Suppressor macrophage treated with lipopolysaccharide for 4 hours (primary cell): ENCODE results near the gene SH2D3A.

ENCODE experiments used
- DNase-seq: peaks from one replicate; pipeline ENCODE4 v3.0.0-alpha.2; 2020

The SH2D3A gene

GRCh38 chr19:6736917-6737283 is 30.3 kb downstream of the SH2D3A start:
- DNase-seq, result no peak

DNA sequence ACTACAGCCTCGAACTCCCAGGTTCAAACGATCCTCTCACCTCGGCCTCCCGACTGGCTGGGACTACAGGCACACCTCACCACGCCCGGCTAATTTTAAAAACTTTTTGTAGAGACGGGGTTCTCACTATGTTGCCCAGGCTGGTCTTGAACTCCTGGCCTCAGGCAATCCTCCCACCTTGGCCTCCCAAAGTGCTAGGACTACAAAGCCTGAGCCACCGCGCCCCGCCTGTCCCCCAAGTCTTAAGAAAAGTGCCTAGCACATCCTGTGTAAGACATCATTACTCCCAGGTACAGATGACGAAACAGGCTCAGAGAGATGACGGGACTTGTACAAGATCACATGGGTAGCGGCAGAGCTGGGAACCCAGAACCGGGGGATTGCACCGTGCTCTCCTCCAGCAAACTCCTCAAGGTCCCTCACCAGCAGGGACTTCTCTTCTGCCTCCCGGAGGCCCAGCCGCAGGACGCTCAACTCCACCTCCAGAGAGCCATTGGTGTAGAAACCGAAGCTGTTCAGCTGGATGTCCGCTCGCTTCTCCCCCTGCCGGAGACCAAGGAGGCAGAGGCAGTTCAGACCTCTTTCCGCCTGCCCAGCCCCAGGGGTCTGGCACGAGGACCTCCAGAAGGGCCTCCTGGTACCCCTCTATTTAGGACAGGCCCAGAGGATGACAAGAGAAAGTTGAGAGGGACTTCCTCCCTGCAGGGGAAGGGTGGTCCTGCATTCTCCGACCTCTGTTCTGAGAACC is 30.9 kb downstream of the SH2D3A start:
- peak; percentile 92 for DNase-seq

DNA sequence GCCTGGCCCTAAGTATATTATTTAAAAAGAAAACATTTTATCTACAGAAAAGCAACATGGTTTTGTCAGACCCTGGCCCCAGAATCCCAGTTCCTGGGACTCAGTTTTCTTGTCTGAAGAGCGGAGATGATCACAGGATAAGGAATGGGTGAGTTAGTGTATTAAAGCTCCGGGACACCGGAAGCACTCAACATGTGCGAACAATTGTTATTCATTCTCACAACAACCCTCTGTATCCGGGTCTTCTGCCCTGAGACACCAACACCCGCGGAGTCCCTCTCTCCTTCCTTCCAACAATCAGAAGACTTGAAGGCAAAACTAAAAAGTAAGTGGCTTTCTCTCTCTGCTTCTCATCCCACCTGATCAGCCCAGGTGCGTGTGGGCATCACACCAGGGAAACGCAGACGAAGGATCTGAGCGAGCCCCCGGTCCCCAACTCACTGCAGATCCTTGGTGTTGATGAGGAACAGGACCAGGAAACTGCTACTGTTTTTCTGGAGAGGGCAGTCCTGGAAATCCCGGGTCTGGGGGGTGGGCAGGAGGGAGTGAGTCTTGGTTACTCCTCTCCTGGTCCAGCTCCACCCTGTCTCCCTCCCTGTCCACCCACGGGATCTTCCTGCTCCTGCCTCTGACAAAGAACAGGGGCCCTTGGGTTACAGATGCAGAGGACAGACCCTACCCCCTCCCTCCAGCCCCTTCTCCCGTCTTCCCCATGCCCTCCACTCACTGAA is 31.9 kb downstream of the SH2D3A start:
- no peak for DNase-seq

DNA sequence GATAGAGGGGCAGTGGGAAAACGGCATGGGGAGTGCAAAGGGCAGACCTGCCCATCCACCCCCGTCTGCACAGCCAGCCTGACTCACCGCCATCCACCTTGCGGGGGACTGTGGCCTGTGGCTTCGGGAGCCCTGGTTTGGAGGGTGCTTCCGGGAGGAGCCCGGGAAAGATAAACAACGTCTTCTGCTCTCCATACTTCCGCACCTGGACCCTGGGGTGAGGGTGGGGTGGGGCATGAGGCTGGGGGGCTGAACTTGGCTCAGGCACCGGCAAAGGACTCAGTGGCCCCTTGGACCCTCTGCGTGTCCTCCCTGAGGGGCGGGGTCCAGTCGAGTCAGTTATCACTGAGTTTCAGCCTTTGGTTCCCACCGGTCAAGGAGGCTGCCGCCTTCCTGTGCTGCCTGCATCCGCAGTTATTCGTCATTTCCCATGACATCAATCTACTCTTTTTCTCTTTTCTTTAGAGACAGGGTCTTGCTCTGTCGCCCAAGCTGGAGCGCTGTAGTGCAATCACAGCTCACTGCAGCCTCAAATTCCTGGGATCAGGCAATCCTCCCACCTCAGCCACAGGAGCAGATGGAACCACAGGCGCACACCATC is 33.0 kb downstream of the SH2D3A start:
- DNase-seq, result no peak

DNA sequence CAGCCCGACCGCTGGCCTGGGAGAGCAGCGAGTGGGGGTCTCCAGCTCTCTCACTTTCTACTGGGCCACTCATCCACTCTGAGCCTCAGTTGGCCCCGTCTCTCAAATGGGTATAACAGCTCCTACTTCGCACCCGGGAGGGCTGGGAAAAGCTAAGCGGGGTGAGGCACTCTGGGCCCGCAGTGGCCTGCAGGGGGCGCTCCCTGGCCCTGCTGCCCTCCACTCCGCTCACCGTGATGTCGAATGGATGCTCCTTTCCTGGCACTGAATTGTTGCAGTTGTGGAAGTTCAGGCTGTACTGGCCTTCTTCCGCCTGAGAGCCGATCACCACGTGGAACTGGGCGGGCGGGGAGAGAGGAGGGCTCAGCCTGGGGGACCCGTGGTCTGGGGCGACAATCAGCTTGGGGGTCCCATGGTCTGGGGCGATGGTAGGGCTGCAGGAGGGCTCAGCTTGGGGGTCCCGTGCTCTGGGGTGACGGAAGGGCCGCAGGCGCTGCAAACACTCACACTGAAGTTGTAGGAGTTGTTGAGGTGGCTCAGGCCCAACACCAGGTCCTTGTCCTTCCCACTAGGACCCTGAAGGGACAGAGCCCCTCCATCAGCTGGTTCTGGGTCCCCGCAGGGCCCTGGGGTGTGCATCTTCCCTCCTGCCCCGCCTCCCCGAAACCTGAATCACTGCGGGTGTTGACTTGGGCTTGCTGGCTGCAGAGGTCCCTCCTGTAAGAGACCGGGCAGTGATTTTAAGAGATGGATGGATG is 33.7 kb downstream of the SH2D3A start:
- DNase-seq, result no peak

DNA sequence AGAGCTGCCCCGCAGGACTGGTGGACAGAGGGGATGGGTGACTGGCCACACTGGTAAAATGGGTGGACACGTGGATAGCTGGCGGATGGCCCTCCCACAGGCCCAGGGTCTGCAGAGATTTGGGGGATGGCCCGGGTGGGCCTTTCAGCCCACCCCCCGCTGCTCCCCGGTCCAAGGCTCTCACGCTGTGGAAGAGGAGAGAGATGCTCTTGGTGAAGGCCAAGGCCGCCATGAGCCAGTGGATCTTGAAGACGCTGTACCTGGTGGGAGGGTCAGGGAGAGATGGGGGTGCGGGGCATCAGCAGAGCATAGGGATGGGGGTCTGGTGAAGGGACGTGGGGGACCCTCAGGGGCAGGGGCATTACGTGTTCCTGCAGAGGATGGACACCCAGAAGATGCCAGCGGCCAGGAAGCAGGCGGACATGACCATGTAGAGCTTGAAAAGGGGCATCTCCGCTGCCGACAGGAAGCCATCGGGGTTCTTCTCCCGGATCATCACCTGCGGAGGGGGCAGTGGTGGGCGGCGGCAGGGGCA is 34.4 kb downstream of the SH2D3A start:
- no peak for DNase-seq

DNA sequence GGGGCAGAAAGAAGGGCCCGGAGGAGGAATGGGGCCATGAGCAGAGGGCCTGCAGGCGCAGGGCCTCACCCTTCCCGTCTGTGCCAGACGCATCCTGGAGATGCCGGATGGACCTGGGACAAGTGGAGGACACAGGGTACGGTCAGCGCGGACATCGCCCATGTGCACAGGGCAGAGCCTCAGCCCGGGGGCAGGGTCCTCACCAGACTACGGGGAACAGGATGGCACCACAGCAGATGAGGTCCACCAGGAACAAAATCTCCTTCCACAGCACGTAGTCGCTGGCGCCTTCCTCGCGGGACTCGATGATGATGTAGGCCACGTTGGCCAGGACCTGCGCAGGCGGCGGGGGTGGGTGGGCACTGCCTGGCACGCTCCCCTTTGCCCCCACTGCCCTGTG is 35.4 kb downstream of the SH2D3A start:
- DNase-seq, result no peak

DNA sequence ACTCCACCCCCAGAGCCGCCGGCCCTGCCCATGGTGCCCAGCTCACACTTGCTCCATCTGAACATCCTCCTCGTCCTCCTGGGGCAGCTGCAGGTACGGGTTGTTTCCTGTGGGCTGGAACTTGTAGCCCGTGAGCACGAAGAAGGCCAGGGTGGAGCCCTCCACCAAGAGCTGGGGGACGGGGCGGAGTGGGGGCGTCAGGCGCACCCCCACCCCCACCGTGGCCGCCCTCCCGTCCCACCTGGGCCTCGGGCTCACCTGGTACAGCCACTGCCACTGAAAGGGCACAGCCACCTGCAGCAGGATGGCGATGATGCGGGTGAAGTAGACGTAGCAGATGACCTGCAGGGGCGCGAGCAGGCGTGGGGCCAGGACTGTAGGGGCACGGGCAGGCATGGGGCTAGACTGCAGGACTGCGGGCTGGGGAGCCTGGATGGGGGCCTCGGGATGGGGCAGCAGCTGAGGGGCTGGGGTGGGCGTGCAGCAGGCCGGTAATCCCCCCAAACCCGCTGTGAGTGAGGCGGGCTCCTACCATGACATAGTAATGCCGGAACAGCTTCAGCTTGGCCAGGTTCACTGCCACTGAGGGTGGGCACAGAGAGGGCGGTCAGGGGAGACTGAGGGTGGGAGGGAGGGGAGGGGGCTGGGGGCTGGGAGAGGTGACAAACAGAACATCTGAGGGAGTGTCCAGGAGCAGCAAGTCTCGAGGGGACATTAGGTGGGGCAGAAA is 36.1 kb downstream of the SH2D3A start:
- DNase-seq, result no peak

DNA sequence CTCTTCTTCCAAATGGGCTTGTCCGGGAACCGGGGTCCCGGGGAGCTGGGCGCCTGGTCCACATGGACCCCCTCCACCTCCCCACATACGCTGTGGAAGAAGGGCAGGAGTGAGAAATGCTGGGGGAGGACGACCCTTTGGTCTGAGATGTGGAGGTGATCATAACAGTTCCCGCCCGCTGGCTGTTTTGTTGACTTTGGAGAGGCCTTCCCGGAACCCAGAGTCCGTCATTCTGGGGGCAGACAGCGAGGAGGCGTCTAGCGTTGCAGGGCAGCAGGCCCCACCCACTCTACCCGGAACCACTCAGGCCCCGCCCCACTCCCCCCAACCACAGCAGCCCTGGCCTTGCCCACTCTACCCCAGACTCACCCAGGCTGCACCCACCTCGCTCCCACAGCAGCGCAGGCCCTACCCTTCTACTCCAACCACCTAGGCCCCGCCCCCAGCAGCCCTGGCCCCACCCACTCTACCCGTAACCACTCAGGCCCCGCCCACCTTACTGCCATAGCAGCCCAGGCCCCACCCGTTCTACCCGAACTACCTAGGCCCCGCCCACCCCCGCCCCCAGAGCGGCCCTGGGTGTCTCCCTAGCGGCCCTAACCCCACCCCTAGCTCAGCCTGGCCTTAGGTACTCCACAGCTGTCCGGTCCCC is 37.0 kb downstream of the SH2D3A start:
- DNase-seq, result peak; percentile 35

DNA sequence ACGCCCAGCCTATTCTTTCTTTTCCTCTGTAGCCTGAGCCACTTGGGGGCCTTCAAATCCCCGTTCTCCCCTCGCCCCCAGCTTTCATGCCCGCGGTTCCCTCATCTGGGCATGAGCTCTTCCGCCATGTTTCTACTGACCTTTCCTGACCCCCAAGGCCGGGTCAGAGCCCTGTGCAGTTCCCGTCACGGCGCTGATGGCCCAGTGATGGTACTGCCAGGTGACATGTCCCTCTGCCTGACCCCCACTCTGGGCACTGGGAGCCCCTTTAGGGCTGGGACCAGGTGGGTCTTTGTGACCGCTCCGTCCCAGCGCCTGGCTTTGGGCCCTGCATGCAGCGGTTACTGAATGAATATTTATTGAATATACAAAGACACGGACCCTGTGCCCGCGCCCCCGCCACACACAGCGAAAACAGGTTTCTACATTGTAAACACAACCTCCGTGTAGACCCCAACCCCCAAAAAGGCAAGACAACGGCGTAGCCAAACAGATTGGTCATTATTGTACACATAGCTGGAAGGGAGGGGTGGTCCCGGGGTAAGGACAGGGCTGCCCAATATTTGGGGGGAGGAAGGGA is 37.6 kb downstream of the SH2D3A start:
- no peak for DNase-seq

DNA sequence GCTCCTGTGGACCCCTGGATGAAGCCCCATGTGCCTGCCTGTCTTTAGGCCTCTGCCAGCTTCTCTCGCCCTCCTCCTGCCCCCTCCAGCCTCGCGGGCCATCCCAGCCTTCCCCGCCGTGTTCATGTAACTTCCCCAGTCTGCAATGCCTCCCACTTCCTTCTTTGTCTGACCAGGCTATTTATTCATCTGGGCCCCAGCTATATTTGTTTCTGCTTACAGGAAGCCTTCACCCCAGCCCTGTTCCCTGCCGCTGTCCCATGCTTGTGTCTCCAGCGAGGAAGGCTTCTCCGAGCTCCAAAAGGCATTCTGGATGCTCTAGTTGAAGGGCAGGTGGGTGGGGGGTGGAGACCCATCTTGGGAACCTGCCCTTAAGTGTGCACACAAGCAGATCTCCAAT is 38.9 kb downstream of the SH2D3A start:
- DNase-seq, result peak; percentile 80

GRCh38 chr19:6725513-6726231 is 41.6 kb downstream of the SH2D3A start:
- no peak for DNase-seq

DNA sequence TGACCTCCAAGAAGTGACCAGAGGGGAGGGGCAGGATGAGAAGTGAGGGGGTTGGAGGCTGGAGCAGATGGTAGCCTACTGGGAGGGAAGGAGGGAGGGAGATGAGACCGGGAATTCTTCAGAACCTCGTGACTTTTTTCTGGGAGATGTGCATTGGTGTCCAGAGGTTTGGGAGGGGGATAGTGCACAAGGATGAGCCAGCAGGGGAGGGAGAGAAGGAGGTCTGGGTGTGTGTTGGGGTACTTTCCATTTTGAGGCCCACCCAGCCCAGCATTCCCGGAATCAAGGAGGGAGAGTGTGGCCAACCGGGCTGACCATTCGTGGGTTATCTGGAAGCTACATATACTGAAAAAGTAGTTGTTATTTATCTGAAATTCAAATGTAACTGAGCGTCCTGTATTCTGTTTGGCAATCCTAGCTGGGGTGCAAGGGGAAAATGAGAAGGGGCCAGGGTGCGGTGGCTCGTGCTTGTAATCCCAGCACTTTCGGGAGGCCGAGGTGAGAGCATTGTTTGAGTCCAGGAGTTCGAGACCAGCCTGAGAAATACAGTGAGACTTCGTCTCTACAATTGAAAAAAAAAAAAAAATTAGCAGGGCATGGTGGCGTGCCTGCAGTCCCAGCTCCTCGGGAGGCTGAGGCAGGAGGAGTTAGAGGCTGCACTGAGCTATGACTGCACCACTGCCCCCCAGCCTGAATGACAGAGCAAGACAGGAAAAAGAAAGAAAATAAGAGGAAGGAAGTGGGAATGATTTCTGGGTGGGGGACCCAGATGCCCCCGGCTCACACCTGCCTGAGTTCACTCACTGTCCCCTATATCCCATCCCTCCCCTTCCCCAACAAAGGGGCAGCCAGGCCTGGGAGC is 42.4 kb downstream of the SH2D3A start:
- DNase-seq, result no peak

- DNase-seq, result peak; percentile 46
Measured at GRCh38 chr19:6723738-6724137, 43.5 kb downstream of the SH2D3A start.

- no peak for DNase-seq
Measured at GRCh38 chr19:6723108-6723618, 44.1 kb downstream of the SH2D3A start.

- DNase-seq, result no peak
Measured at GRCh38 chr19:6721773-6722172, 45.5 kb downstream of the SH2D3A start.

- no peak for DNase-seq
Measured at GRCh38 chr19:6721138-6721474, 46.1 kb downstream of the SH2D3A start.

DNA sequence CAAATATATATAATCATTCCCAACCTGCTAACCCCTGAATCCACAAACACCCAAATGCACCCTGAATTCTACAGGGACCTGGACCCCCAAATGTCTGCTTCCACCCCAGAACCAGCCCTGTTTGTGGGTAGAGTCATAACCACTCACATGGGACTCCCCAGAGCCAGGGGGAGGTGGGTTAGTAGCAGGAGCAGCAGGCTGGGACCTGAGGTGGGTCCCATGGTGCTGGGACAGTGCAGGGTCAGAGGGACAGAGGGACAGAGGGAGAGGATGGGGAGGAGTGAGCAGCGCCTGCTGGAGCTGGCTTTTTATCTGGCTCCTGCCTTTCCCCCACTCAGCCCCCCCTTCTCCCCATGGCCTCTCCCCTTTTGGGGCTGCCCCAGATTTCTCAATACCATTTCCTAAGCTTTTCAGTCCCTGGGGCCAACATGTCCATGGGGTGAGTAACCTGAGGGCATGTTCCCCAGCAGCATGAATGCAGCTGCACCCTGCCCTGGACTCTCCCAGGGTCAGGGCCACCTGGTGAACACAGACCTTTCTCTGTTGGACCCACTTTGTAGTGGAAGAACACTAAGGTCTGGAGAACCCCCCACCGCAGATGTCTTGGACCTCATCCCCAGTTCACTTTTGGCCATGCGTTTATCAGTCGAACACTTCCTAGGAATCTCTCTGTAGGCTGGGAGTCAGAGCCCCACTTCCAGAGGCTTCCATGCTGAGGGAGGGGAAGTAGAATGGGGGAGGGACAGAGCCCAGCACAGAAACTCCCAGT is 46.7 kb downstream of the SH2D3A start, which contains the start of gene C3:
Gene C3 (minus strand): TSS at position 282 of the 769 bp plus-strand sequence. CDS start 61 bp downstream, at position 221.
- DNase-seq, result peak; percentile 90

DNA sequence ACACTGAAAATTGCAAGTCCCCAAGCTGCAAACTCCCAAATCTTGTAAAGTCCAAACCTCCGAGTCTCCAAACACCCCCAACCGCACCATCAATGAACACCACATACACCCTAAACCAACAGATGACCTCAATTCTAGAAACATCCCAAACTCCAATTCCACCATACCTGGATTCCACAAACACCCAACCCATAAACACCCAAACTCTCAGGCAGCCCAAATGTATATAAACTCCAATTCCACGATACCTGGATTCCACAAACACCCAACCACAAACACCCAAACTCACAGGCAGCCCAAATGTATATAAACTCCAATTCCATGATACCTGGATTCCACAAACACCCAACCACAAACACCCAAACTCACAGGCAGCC is 47.3 kb downstream of the SH2D3A start:
- no peak for DNase-seq
